GM23338 (cell line): Measurements from ENCODE around the gene SYNDIG1. TPM values are rescaled to one million over a fixed set of nuclear protein-coding genes. Genes with fewer than 3 reads are reported as not detected.

Experiments
- ATAC-seq: fragments of 200-7000 bp; cut with Tn5 transposase; 3 replicates; pipeline ENCODE4 v1.9.1; 2020
- DNase-seq: peaks from one replicate; pipeline ENCODE4 v3.0.0-alpha.2; 2015; ENCODE audit warnings: low spot score
- H2AFZ ChIP-seq: fragments of 200-600 bp; sonication (generic); 2 replicates; pipeline ENCODE4 v1.8.0; 2016; ENCODE audit warnings: antibody characterized with exemption, mild to moderate bottlenecking, moderate library complexity
- H3F3A ChIP-seq: fragments of 200-600 bp; sonication (generic); replicated peaks from 2 replicates; pipeline ENCODE4 v1.8.0; 2017; ENCODE audit warnings: antibody characterized with exemption, mixed run types, low read depth
- H3K27ac ChIP-seq: fragments of 200-600 bp; sonication (generic); 2 replicates; pipeline ENCODE4 v1.6.1; 2016; ENCODE audit warnings: low read depth
- H3K27me3 ChIP-seq: fragments of 200-600 bp; sonication (generic); 2 replicates; pipeline ENCODE4 v1.8.0; 2016; ENCODE audit warnings: mild to moderate bottlenecking, mixed run types, moderate library complexity; ENCODE audit not compliant: insufficient read depth
- H3K36me3 ChIP-seq: fragments of 200-600 bp; sonication (generic); 2 replicates; pipeline ENCODE4 v1.8.0; 2016; ENCODE audit warnings: mild to moderate bottlenecking; ENCODE audit not compliant: insufficient read depth
- H3K4me1 ChIP-seq: fragments of 200-600 bp; sonication (generic); 2 replicates; pipeline ENCODE4 v1.8.0; 2016; ENCODE audit warnings: mild to moderate bottlenecking, moderate library complexity; ENCODE audit not compliant: insufficient read depth
- H3K4me2 ChIP-seq: fragments of 200-600 bp; sonication (generic); 2 replicates; pipeline ENCODE4 v1.7.1; 2017; ENCODE audit warnings: mixed run types
- H3K4me3 ChIP-seq: fragments of 200-600 bp; sonication (generic); 2 replicates; pipeline ENCODE4 v1.6.1; 2016; ENCODE audit warnings: mixed run types
- H3K79me2 ChIP-seq: fragments of 200-600 bp; sonication (generic); replicated peaks from 2 replicates; pipeline ENCODE4 v1.8.0; 2017; ENCODE audit warnings: mild to moderate bottlenecking; ENCODE audit not compliant: insufficient read depth
- H3K9me2 ChIP-seq: fragments of 200-600 bp; sonication (generic); 2 replicates; pipeline ENCODE4 v1.8.0; 2017; ENCODE audit not compliant: insufficient read depth
- H4K20me1 ChIP-seq: fragments of 200-600 bp; sonication (generic); replicated peaks from 2 replicates; pipeline ENCODE4 v1.8.0; 2017; ENCODE audit warnings: mild to moderate bottlenecking; ENCODE audit not compliant: insufficient read depth
- H3K27ac Mint-ChIP-seq: 2 replicates; pipeline ENCODE4 v1.8.0; 2020; ENCODE audit warnings: inconsistent platforms, mild to moderate bottlenecking, moderate library complexity, mixed read lengths
- H3K27me3 Mint-ChIP-seq: 3 replicates; pipeline ENCODE4 v1.8.0; 2022; ENCODE audit warnings: low read depth, mild to moderate bottlenecking, moderate library complexity, mixed read lengths, inconsistent platforms; ENCODE audit not compliant: insufficient read depth, poor library complexity
- H3K36me3 Mint-ChIP-seq: 3 replicates; pipeline ENCODE4 v1.8.0; 2021; ENCODE audit warnings: low read depth, mild to moderate bottlenecking, inconsistent platforms, moderate library complexity, mixed read lengths
- H3K4me1 Mint-ChIP-seq: 3 replicates; pipeline ENCODE4 v1.8.0; 2020; ENCODE audit warnings: mild to moderate bottlenecking, inconsistent platforms, mixed read lengths
- H3K4me3 Mint-ChIP-seq: 3 replicates; pipeline ENCODE4 v1.8.0; 2021; ENCODE audit warnings: moderate library complexity, mild to moderate bottlenecking, inconsistent platforms, mixed read lengths
- H3K9me3 Mint-ChIP-seq: 3 replicates; pipeline ENCODE4 v1.8.0; 2020; ENCODE audit warnings: moderate library complexity, mild to moderate bottlenecking, inconsistent platforms, mixed read lengths
- CREB1 ChIP-seq: fragments of 250-450 bp; sonication (Bioruptor Pico); IDR thresholded peaks from 2 replicates; pipeline ENCODE4 v1.5.0; 2020; ENCODE audit warnings: low read depth, mild to moderate bottlenecking, moderate library complexity
- EZH2 ChIP-seq: fragments of 200-600 bp; sonication (generic); IDR thresholded peaks from one replicate; pipeline ENCODE4 v1.8.0; 2017; ENCODE audit warnings: antibody characterized with exemption, mild to moderate bottlenecking, low read depth; ENCODE audit not compliant: unreplicated experiment
- EZH2phosphoT487 ChIP-seq: fragments of 200-600 bp; sonication (generic); IDR thresholded peaks from one replicate; pipeline ENCODE4 v1.8.1; 2018; ENCODE audit warnings: antibody characterized with exemption; ENCODE audit not compliant: unreplicated experiment
- JUNB ChIP-seq: IDR thresholded peaks from one replicate; pipeline ENCODE4 v1.6.1; 2016; ENCODE audit warnings: antibody characterized with exemption; ENCODE audit not compliant: unreplicated experiment
- POLR2AphosphoS5 ChIP-seq: IDR thresholded peaks from 2 replicates; pipeline ENCODE4 v1.6.1; 2016; ENCODE audit warnings: antibody characterized with exemption, low read depth
- STAT1 ChIP-seq: IDR thresholded peaks from one replicate; pipeline ENCODE4 v1.6.1; 2016; ENCODE audit warnings: antibody characterized with exemption; ENCODE audit not compliant: unreplicated experiment
- ZNF114 ChIP-seq: fragments of 250-450 bp; sonication (Bioruptor Pico); IDR thresholded peaks from 2 replicates; pipeline ENCODE4 v1.5.0; 2020; ENCODE audit warnings: mild to moderate bottlenecking, moderate library complexity
- polyA plus RNA-seq: library from polyadenylated mRNA; unstranded; fragments of >200 nt; fragmentation: Nextera tagmentation; extraction: Ambion mirVana; gene quantifications from 2 replicates; pipeline ENCODE4 v1.2.1, GENCODE V29; 2016
- total RNA-seq: library from RNA; depleted of rRNA; stranded (reverse); fragments of >200 nt; shearing (Covaris generic); gene quantifications from 2 replicates; pipeline ENCODE4 v1.2.3, GENCODE V29; 2014
- TF ChIP-seq, protein P1 (sequence below): fragments of 250-450 bp; sonication (Bioruptor Pico); IDR thresholded peaks from 2 replicates; pipeline ENCODE4 v1.5.0; 2020; ENCODE audit warnings: mild to moderate bottlenecking, moderate library complexity
- TF ChIP-seq, protein P2 (sequence below), 2 experiments: fragments of 200-600 bp in 1 of 2; sonication (generic) in 1 of 2; conservative IDR thresholded peaks; 2 replicates each; pipeline versions ENCODE4 v1.5.1 to v1.6.1; 2016 to 2017; ENCODE audit warnings: antibody characterized with exemption in 2 of 2, low read depth in 2 of 2, mild to moderate bottlenecking in 2 of 2, moderate library complexity in 1 of 2
- TF ChIP-seq, protein P3 (sequence below): IDR thresholded peaks from one replicate; pipeline ENCODE4 v1.6.1; 2018; ENCODE audit warnings: antibody characterized with exemption; ENCODE audit not compliant: unreplicated experiment

The SYNDIG1 gene
- total and polyA plus RNA-seq, 2 experiments from 2014 or later = 2.8 to 4.8 TPM

DNA sequence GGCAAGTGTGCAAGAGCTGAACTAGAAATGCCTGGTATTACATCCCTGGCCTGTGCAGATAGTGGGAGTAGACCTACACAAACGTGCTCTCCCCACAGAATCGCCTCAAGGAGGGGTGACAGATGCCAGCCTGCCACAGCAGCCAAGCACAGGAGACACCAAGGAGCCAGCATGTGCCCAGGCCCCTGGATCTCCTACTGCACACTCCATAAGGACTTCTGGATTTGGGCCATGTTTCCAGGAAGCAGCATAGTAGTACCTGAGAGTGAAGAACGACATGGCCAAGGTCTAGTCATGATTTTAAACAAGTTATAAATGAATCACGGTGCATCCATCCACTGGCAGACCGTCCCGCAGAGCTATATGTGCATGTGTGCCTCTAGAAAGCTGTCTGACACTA is 232.2 kb downstream of the SYNDIG1 start (continued):
- TF ChIP-seq, protein P1, sequence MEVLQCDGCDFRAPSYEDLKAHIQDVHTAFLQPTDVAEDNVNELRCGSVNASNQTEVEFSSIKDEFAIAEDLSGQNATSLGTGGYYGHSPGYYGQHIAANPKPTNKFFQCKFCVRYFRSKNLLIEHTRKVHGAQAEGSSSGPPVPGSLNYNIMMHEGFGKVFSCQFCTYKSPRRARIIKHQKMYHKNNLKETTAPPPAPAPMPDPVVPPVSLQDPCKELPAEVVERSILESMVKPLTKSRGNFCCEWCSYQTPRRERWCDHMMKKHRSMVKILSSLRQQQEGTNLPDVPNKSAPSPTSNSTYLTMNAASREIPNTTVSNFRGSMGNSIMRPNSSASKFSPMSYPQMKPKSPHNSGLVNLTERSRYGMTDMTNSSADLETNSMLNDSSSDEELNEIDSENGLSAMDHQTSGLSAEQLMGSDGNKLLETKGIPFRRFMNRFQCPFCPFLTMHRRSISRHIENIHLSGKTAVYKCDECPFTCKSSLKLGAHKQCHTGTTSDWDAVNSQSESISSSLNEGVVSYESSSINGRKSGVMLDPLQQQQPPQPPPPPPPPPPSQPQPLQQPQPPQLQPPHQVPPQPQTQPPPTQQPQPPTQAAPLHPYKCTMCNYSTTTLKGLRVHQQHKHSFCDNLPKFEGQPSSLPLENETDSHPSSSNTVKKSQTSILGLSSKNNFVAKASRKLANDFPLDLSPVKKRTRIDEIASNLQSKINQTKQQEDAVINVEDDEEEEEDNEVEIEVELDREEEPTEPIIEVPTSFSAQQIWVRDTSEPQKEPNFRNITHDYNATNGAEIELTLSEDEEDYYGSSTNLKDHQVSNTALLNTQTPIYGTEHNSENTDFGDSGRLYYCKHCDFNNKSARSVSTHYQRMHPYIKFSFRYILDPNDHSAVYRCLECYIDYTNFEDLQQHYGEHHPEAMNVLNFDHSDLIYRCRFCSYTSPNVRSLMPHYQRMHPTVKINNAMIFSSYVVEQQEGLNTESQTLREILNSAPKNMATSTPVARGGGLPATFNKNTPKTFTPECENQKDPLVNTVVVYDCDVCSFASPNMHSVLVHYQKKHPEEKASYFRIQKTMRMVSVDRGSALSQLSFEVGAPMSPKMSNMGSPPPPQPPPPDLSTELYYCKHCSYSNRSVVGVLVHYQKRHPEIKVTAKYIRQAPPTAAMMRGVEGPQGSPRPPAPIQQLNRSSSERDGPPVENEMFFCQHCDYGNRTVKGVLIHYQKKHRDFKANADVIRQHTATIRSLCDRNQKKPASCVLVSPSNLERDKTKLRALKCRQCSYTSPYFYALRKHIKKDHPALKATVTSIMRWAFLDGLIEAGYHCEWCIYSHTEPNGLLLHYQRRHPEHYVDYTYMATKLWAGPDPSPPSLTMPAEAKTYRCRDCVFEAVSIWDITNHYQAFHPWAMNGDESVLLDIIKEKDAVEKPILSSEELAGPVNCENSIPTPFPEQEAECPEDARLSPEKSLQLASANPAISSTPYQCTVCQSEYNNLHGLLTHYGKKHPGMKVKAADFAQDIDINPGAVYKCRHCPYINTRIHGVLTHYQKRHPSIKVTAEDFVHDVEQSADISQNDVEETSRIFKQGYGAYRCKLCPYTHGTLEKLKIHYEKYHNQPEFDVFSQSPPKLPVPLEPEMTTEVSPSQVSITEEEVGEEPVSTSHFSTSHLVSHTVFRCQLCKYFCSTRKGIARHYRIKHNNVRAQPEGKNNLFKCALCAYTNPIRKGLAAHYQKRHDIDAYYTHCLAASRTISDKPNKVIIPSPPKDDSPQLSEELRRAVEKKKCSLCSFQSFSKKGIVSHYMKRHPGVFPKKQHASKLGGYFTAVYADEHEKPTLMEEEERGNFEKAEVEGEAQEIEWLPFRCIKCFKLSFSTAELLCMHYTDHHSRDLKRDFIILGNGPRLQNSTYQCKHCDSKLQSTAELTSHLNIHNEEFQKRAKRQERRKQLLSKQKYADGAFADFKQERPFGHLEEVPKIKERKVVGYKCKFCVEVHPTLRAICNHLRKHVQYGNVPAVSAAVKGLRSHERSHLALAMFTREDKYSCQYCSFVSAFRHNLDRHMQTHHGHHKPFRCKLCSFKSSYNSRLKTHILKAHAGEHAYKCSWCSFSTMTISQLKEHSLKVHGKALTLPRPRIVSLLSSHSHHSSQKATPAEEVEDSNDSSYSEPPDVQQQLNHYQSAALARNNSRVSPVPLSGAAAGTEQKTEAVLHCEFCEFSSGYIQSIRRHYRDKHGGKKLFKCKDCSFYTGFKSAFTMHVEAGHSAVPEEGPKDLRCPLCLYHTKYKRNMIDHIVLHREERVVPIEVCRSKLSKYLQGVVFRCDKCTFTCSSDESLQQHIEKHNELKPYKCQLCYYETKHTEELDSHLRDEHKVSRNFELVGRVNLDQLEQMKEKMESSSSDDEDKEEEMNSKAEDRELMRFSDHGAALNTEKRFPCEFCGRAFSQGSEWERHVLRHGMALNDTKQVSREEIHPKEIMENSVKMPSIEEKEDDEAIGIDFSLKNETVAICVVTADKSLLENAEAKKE (CRISPR knock-in tag) = no peak
- TF ChIP-seq, protein P2, sequence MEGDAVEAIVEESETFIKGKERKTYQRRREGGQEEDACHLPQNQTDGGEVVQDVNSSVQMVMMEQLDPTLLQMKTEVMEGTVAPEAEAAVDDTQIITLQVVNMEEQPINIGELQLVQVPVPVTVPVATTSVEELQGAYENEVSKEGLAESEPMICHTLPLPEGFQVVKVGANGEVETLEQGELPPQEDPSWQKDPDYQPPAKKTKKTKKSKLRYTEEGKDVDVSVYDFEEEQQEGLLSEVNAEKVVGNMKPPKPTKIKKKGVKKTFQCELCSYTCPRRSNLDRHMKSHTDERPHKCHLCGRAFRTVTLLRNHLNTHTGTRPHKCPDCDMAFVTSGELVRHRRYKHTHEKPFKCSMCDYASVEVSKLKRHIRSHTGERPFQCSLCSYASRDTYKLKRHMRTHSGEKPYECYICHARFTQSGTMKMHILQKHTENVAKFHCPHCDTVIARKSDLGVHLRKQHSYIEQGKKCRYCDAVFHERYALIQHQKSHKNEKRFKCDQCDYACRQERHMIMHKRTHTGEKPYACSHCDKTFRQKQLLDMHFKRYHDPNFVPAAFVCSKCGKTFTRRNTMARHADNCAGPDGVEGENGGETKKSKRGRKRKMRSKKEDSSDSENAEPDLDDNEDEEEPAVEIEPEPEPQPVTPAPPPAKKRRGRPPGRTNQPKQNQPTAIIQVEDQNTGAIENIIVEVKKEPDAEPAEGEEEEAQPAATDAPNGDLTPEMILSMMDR (conservative IDR thresholded peaks at IDR 0.05; ENCODE audit: low read depth in 2 of 2) = no peak
- TF ChIP-seq ZNF114 (CRISPR knock-in tag) (no peak), POLR2AphosphoS5 (no peak)

DNA sequence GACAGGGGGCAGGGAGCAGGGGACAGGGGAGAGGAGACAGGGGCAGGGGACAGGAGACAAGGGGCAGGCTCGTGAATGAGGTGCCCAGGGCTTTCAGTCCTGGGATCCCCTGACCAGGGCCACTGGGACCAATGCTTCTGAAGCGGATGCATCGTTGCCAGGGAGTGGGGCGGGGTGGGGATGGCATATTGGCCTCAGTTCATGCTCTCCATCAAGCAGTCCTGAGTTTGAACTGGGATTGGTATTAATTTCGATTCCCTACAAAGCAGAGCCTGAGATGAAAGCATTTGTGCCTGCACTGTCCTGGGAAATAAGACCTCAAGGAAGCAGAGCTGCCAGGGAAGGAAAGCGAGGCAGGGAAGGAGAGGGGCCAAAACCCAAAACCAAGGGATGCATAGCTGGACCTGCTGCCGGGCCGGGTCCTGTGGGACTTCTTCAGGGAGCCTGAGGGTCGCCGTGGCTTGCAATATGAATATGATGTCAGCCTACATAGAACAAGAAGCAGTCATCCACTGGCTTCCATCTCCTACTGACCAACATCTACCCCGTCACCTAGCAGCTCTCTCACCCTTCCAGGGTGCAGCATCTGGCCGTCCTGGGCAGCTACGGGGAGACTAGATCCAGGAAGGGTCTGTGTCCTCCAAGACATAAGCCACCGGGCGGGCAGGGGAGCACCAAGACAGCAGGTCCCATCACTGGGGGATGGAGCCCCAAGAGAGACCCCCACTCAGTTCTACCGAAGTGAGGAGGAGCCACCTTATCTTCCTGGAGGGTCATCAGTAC is 233.3 kb downstream of the SYNDIG1 start:
- DNase-seq = no peak
- Histone ChIP-seq H3K27me3 (no peaks in the 10 kb centered on the region), H4K20me1 (no peaks in the 10 kb centered on the region), H3F3A (no peaks in the 10 kb centered on the region), H3K27ac (no peak overlapping the region), H3K79me2 (no peaks in the 10 kb centered on the region), H3K4me3 (no peak overlapping the region), H3K4me1 (no peaks in the 10 kb centered on the region), H3K9me2 (no peaks in the 10 kb centered on the region), H3K36me3 (no peaks in the 10 kb centered on the region), H3K4me2 (no peak overlapping the region), H2AFZ (no peak overlapping the region)
- Mint-ChIP-seq H3K27me3 (peaks cover 7% of the 10 kb centered on the region), H3K9me3 (no peaks in the 10 kb centered on the region; the same call in 2 of the 3 replicates), H3K36me3 (no peaks in the 10 kb centered on the region; the same call in 2 of the 3 replicates), H3K4me3 (no peak overlapping the region), H3K4me1 (no peaks in the 10 kb centered on the region; the same call in 2 of the 3 replicates), H3K27ac (no peak overlapping the region)
- ATAC-seq = no peak
- TF ChIP-seq JUNB = no peak
- no peak for TF ChIP-seq EZH2phosphoT487
- TF ChIP-seq, protein P3, sequence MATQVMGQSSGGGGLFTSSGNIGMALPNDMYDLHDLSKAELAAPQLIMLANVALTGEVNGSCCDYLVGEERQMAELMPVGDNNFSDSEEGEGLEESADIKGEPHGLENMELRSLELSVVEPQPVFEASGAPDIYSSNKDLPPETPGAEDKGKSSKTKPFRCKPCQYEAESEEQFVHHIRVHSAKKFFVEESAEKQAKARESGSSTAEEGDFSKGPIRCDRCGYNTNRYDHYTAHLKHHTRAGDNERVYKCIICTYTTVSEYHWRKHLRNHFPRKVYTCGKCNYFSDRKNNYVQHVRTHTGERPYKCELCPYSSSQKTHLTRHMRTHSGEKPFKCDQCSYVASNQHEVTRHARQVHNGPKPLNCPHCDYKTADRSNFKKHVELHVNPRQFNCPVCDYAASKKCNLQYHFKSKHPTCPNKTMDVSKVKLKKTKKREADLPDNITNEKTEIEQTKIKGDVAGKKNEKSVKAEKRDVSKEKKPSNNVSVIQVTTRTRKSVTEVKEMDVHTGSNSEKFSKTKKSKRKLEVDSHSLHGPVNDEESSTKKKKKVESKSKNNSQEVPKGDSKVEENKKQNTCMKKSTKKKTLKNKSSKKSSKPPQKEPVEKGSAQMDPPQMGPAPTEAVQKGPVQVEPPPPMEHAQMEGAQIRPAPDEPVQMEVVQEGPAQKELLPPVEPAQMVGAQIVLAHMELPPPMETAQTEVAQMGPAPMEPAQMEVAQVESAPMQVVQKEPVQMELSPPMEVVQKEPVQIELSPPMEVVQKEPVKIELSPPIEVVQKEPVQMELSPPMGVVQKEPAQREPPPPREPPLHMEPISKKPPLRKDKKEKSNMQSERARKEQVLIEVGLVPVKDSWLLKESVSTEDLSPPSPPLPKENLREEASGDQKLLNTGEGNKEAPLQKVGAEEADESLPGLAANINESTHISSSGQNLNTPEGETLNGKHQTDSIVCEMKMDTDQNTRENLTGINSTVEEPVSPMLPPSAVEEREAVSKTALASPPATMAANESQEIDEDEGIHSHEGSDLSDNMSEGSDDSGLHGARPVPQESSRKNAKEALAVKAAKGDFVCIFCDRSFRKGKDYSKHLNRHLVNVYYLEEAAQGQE = no peak
- no peak for TF ChIP-seq EZH2
- no peak for TF ChIP-seq STAT1
- no peak for TF ChIP-seq CREB1
